HG02588 (cell line): Measurements from ENCODE around the gene ABRAXAS1.
"Not testable (repeated sequence)": the region's sequence is repeated elsewhere in the genome, so short reads cannot be mapped to it uniquely, and the experiment has no call there.

ENCODE experiments used
- ATAC-seq: cut with Tn5 transposase; IDR thresholded peaks from one replicate; pipeline ENCODE4 v1.9.1; 2021; ENCODE audit warnings: mild to moderate bottlenecking, moderate library complexity; ENCODE audit not compliant: unreplicated experiment

Gene ABRAXAS1

DNA sequence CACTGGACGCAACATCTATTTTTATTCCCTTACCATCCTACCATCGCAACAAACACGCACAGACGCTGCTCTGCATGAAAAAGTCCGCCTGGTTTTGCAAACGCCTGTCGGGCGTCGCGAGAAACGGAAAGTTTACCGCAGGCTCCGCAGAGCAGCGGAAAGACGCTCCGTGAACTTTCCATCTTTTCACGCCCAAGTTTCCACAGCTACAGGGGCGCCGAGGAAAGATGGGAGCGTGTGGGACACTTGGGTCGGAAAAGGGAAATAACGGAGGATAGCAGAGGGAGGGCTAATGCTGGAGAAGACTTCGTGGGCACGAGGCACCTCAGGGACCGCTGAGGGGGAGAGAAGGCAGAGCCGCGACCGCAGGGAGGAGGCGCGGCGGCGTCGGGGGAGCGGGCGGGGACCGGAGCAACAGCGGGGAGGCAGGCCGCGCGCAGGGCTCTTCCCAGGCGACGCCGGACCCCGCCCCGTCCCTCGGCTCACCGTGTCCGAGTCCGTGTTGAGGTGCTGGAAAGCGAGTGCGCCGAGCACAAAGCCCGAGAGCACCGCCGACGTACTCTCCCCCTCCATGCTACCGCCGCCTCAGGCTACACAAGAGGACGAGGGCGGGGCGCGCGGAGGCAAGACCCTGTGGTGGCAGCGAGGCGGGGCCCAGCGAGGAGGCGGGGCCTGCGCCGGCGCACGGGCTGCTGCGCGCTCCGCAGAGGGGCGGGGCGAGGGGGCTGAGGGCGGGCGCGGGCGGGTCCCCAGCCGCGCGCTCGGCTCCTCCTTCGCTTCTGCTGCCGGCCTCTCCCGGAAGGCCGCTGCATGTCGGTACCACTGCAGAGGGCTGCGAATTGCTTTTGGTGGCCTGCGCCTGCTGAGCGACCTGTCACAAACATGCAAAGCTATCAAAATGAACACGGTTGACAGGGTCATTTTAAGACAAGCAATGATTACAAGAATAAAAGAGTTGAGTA is at the start of gene ABRAXAS1:
Gene ABRAXAS1 (minus strand): TSS at position 601 of the 962 bp plus-strand sequence. CDS start 28 bp downstream, at position 573.
- peak; percentile 96 for ATAC-seq

- no peak for ATAC-seq
Observed at GRCh38 chr4:83527671-83528070, 42.8 kb upstream of the ABRAXAS1 start.

DNA sequence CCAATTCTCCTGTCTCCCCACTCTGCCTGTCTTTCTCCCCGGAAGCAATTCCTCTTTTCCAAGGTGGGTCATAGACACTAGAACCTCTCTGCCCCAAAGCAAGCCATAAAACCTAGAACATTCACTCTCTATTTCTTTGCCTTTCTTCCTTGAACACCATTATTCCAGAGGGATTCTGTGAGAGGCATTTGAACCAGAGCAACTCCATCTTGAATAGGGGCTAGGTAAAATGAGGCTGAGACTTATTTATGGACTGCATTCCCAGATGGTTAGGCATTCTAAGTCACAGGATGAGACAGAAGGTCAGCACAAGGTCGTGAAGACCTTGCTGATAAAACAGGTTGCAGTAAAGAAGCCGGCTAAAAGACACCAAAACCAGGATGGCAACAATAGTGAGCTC is 37.3 kb upstream of the ABRAXAS1 start:
- ATAC-seq = no peak

DNA sequence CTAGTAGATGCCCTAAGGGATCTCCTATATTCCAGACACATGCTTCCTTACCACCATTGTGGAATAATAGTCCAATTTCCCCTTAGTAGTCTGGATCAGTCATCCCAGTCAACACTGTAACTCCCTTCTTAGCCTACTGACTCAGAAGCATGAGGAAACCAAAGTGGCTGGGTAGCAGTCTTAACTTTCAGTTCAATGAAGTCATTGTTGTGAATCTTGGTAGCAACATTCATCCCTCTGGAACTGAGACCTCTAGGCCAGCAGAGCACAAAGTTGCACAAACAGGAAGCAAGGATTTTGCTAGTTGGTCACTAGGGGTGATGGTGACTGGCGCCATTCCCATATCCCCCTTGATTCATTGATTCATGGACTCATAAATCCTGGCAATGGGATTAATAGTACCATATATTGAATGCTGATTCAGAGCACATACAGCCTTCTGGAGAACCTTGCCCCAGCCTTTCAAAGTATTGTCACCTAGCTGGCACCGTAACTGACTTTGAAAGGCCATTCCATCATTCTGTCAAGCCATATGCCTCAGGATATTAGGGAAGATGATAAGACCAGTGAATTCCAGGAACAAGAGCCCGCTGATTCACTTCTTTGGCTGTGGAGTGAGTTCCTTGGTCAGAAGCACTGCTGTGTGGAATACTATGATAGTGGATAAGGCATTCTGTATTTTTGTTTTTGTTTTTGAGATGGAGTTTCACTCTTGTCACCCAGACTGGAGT is 31.3 kb upstream of the ABRAXAS1 start:
- no peak for ATAC-seq

- ATAC-seq = no peak
Observed at GRCh38 chr4:83510442-83510841, 25.5 kb upstream of the ABRAXAS1 start.

GRCh38 chr4:83509156-83509585 is 24.3 kb upstream of the ABRAXAS1 start:
- ATAC-seq = not testable (repeated sequence)

DNA sequence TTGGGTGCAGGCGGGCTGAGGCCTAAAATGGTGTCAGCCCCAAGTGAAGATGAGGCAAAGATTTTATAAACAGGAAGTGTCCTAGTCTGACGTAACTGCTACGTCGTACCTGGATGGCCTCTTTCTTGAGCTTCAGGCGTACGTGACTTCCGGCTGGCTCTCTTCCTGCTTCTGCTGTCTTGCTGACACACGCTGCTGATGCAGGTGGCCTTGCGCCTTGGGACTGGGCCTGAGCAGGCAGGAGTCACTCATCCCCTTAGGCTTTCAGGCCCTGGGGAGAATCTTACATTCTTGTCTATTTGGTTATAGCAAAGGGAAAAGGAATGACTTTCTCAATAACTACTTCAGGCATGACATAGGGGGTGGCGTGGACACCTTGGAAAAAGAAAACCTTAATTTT is 20.1 kb upstream of the ABRAXAS1 start:
- no peak for ATAC-seq

GRCh38 chr4:83504503-83504902 is 19.6 kb upstream of the ABRAXAS1 start:
- no peak for ATAC-seq

- no peak for ATAC-seq
Observed at GRCh38 chr4:83503974-83504373, 19.1 kb upstream of the ABRAXAS1 start.

GRCh38 chr4:83501671-83502070 is 16.8 kb upstream of the ABRAXAS1 start:
- ATAC-seq = not testable (repeated sequence)

DNA sequence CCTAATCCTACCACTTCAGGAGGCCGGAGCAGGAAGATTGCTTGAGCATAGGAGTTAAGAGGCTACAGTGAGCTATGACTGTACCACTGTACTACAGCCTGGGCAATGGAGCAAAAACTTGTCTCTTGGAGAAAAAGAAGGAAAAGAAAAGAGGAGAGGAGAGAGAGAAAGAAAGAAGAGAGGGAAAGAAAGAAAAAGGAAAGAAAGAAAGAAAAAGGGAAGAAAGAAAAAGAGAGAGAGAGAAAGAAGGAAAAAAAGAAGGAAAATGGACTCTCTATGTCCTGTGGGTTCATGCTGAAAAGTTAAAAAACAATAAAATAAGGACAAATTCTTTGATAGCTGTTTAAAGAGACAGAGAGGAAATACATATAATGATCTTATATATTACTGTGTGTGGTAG is 13.3 kb upstream of the ABRAXAS1 start:
- no peak for ATAC-seq

DNA sequence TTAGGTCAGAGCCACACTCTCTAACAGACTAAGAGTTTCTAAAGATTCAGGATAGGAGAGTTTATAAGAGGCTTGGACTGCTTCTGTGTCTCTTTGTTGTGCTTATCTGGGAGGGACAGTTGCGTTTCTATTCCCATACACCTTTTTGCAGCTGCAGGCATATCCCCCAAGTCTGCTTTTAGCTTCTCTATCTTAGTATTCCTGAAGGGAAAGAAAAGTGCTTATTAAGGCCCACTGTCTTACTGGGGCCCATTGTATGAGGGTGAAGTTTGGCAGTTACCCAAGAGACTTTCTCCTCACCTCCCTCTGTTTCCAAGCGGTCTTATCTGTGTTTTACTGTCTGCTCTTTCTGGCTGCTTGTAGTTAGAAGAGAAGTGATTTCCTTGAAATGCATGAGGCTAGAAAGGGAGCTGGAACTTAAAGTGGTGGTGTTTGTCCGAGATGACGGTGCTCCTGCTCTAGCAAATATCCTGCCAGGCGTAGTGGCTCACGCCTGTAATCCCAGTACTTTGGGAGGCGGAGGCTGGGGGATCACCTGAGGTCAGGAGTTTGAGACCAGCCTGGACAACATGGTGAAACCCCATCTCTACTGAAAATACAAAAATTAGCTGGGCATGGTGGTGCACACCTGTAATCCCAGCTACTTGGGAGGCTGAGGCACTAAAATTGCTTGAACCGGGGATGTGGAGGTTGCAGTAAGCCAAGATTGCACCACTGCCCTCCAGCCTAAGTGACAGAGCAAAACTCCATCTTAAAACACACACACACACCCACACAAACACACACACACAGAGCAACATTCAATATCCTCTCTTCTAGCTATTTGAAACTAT is 11.4 kb upstream of the ABRAXAS1 start:
- ATAC-seq = not testable (repeated sequence)

DNA sequence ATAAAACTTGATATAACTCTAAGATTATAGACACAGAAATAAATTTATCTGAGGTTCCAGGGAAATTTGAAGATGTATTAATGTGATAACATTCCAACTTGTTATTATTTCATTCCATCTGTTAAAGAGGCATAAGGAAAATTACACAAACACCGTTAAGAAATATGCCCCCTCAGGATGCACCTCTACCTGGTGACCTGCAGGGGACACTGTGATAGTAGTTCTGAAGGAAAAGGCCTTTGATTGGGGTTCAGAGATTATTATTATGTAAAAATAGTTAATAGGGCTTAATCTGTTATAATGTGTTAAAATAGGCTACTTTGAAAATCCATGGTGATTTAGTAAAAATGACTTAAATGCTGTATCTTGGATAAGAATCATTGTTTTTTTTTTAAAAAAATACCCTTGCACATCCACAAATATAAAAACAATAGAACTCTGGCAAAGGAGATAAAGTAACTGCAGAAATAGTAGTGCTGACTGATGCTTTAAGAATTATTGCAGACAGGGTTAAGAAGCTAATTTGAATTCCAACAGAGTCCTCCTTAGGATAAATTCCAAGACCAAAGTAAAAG is 6.1 kb upstream of the ABRAXAS1 start:
- peak; percentile 72 for ATAC-seq

DNA sequence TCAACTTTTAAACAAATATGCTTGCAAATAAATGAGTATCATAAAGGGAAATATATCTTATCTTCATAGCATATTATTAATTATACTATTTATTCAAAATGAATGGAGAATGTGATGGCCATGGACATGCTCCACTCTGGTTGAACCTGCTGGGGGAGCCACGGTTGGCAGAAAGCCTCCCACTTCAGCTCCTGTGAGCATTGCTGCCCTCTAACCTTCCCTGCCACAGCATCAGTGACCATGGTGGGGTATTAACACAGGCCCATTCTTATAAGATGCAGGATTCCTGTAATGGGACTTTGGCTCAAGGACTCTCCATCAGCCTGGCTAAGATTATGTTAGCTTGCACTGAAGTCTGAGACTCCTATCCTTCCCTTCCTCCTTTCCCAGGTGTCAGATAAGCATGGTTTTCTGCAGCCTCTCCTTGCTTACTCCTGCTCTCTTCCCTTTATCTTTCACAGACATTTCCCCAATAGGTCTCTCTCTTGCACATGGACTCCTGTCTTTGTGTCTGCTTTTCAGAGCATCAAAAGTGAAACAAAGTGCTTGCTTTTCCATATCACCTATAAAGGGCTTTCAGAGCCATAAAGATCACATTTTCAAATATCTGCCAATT is 4.9 kb upstream of the ABRAXAS1 start:
- ATAC-seq = no peak

DNA sequence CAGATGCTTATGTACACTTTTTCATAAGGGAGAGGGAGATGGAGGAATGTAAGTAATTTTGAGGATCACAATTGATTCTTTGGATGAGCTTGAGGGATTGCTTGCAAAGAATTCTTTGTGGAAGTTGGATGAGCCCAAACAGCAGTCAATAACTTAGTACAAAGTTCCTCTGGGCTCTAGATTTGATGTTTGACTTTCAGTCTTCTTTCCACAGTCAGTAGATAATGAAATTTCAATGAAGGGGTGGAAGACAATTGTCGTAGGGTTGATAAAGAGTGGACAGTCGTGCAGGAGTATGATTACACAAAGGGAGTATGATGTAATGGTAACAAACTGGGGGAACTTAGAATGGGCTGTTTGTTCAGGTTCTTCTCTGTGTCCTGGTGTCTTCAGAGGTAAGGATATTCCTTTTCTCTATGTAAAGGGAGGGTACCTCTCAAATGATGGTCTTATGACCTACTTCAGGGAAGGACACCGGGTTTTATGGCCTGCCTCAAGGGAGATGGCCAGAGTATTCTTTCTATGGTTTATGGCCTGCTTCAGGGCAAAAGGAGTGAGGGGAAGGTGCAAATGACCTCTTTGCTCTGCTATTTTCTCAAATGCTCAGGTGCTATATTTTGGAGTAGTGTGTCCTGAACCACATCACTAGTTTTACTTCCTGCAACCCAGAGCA is 1.7 kb upstream of the ABRAXAS1 start:
- ATAC-seq = no peak

GRCh38 chr4:83473966-83474365 is 10.9 kb downstream of the ABRAXAS1 start:
- ATAC-seq = no peak

DNA sequence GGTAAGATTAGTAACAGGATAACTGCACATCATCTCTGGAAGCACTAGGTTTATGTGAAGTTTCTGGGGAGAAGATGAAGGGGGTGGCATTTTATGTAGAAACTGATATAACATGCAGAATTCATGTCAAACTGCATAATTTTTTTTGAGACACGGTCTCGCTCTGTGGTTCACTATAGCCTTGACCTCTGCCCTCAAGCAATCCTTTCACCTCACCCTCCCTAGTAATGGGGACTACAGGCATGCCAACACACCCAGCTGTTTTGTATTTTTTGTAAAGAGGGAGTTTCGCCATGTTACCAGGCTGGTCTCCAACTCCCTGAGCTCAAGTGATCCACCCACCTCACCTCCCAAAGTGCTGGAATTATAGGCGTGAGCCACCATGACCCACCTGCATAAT is 11.5 kb downstream of the ABRAXAS1 start:
- ATAC-seq = no peak

DNA sequence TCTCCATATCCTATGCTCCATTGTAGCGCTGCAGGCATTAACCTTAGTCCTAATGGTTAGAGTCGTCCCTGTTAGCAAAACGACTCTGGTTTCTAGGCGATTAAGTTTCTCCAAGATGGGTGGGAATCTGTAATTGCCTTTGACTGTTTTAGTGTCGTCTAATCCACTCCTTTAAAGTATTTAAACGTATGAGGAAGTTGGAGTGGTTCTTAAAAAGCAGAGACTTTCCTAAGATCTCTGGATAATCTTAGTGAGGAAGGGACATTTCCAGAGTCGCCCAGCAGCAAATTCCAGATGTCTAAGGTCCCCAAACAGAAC is 28.8 kb downstream of the ABRAXAS1 start:
- no peak for ATAC-seq

GRCh38 chr4:83455281-83456183 is 29.4 kb downstream of the ABRAXAS1 start, which contains the start of the genes HELQ and MRPS18C:
TSS of gene HELQ (minus strand) at chr4:83455823. CDS start at chr4:83455693, 130 bp downstream.
TSS of gene MRPS18C (plus strand) at chr4:83456058. CDS start at chr4:83456078, 20 bp downstream.
- ATAC-seq = peak; percentile 94
